Measurements from ENCODE around the gene TTC31. TPM values are rescaled to one million over a fixed set of nuclear protein-coding genes. Genes with fewer than 3 reads are reported as not detected.

Gene TTC31
- total RNA-seq, 1 experiment from 2014 or later, result 38.3 TPM

DNA sequence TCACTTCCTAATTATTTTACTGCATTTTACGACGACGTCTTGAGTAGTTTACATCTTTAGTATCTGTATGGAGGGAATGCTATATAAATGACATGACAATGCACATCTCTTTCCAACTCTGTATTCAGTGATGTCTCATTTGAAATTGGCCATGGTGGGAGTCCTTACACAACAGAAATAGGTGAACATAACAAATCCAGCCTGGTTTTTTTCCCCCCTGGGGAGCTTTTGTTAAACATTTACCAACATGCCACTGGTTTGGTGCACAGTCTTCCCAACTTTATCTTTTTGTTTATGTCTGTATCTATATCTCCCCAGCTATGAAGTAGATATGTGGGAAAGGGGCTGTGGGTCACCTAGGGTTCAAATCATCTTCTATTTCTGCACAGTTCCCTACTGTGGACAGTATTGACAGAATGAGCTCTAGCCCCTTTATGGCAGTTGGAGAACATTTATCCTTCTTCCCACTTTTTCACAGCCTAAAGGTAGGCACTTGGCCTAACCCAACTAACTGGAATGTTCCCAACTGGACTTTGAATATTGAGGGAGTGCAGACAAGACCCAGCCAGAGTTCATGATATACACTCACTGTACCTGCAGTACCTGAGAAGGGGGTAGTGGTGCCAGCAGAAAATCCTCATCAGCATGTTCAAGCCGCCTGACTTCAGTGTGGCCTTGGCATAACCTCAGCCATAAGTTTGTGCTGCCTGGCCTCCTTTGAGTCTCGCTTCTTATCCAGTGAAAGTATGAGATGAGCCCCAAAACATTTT is 35.5 kb upstream of the TTC31 start:
- POLR2A ChIA-PET, result interaction anchor here (1.2 kb wide), 1 partner anchor 7 kb away, joined by 3 read pairs; no protein-coding TSS in a partner anchor
- DNase-seq (ENCODE audit: low spot score) (no peak), ATAC-seq (no peak)
- H3K4me3 Mint-ChIP-seq, result no peak overlapping the region
- peaks cover 12% of the 10 kb centered on the region; the same call in 1 of the 2 replicates for H3K4me1 Mint-ChIP-seq
- H3K27ac Mint-ChIP-seq, result no peak overlapping the region
- no peaks in the 10 kb centered on the region for H3K36me3 Mint-ChIP-seq
- no peaks in the 10 kb centered on the region for H3K9me3 Mint-ChIP-seq
- H3K27me3 Mint-ChIP-seq (ENCODE audit: low read depth), result peaks cover 20% of the 10 kb centered on the region
- CTCF ChIA-PET, result no interaction called here
- TF ChIP-seq ZNF121 (CRISPR knock-in tag; IDR thresholded peaks at IDR 0.05) (no peak), ATF1 (CRISPR knock-in tag; IDR thresholded peaks at IDR 0.05) (no peak), FOXK1 (CRISPR knock-in tag; IDR thresholded peaks at IDR 0.05) (no peak), MXD4 (CRISPR knock-in tag; IDR thresholded peaks at IDR 0.05; ENCODE audit: borderline replicate concordance) (no peak), PRRX2 (CRISPR knock-in tag; IDR thresholded peaks at IDR 0.05) (no peak), TP53 (CRISPR knock-in tag; IDR thresholded peaks at IDR 0.05) (no peak), SMAD4 (CRISPR knock-in tag; IDR thresholded peaks at IDR 0.05) (no peak), JAZF1 (CRISPR knock-in tag; IDR thresholded peaks at IDR 0.05) (no peak), ELF4 (CRISPR knock-in tag; IDR thresholded peaks at IDR 0.05; ENCODE audit: low read depth) (no peak), GABPB1 (CRISPR knock-in tag; IDR thresholded peaks at IDR 0.05) (no peak), ZNF232 (CRISPR knock-in tag; IDR thresholded peaks at IDR 0.05) (no peak)
- TF ChIP-seq, protein P1, sequence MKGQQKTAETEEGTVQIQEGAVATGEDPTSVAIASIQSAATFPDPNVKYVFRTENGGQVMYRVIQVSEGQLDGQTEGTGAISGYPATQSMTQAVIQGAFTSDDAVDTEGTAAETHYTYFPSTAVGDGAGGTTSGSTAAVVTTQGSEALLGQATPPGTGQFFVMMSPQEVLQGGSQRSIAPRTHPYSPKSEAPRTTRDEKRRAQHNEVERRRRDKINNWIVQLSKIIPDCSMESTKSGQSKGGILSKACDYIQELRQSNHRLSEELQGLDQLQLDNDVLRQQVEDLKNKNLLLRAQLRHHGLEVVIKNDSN (CRISPR knock-in tag; IDR thresholded peaks at IDR 0.05), result no peak
- TF ChIP-seq, protein P2, sequence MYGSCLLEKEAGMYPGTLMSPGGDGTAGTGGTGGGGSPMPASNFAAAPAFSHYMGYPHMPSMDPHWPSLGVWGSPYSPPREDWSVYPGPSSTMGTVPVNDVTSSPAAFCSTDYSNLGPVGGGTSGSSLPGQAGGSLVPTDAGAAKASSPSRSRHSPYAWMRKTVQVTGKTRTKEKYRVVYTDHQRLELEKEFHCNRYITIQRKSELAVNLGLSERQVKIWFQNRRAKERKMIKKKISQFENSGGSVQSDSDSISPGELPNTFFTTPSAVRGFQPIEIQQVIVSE (CRISPR knock-in tag; IDR thresholded peaks at IDR 0.05; ENCODE audit: borderline replicate concordance), result no peak
- TF ChIP-seq, protein P3, sequence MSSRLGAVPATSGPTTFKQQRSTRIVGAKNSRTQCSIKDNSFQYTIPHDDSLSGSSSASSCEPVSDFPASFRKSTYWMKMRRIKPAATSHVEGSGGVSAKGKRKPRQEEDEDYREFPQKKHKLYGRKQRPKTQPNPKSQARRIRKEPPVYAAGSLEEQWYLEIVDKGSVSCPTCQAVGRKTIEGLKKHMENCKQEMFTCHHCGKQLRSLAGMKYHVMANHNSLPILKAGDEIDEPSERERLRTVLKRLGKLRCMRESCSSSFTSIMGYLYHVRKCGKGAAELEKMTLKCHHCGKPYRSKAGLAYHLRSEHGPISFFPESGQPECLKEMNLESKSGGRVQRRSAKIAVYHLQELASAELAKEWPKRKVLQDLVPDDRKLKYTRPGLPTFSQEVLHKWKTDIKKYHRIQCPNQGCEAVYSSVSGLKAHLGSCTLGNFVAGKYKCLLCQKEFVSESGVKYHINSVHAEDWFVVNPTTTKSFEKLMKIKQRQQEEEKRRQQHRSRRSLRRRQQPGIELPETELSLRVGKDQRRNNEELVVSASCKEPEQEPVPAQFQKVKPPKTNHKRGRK (CRISPR knock-in tag; IDR thresholded peaks at IDR 0.05; ENCODE audit: borderline replicate concordance), result no peak
- TF ChIP-seq, protein P4, sequence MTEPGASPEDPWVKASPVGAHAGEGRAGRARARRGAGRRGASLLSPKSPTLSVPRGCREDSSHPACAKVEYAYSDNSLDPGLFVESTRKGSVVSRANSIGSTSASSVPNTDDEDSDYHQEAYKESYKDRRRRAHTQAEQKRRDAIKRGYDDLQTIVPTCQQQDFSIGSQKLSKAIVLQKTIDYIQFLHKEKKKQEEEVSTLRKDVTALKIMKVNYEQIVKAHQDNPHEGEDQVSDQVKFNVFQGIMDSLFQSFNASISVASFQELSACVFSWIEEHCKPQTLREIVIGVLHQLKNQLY (CRISPR knock-in tag; IDR thresholded peaks at IDR 0.05), result no peak
- TF ChIP-seq, protein P5, sequence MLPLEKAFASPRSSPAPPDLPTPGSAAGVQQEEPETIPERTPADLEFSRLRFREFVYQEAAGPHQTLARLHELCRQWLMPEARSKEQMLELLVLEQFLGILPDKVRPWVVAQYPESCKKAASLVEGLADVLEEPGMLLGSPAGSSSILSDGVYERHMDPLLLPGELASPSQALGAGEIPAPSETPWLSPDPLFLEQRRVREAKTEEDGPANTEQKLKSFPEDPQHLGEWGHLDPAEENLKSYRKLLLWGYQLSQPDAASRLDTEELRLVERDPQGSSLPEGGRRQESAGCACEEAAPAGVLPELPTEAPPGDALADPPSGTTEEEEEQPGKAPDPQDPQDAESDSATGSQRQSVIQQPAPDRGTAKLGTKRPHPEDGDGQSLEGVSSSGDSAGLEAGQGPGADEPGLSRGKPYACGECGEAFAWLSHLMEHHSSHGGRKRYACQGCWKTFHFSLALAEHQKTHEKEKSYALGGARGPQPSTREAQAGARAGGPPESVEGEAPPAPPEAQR (CRISPR knock-in tag; IDR thresholded peaks at IDR 0.05), result no peak
- TF ChIP-seq, protein P6, sequence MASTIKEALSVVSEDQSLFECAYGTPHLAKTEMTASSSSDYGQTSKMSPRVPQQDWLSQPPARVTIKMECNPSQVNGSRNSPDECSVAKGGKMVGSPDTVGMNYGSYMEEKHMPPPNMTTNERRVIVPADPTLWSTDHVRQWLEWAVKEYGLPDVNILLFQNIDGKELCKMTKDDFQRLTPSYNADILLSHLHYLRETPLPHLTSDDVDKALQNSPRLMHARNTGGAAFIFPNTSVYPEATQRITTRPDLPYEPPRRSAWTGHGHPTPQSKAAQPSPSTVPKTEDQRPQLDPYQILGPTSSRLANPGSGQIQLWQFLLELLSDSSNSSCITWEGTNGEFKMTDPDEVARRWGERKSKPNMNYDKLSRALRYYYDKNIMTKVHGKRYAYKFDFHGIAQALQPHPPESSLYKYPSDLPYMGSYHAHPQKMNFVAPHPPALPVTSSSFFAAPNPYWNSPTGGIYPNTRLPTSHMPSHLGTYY (CRISPR knock-in tag; IDR thresholded peaks at IDR 0.05), result no peak
- TF ChIP-seq, protein P7, sequence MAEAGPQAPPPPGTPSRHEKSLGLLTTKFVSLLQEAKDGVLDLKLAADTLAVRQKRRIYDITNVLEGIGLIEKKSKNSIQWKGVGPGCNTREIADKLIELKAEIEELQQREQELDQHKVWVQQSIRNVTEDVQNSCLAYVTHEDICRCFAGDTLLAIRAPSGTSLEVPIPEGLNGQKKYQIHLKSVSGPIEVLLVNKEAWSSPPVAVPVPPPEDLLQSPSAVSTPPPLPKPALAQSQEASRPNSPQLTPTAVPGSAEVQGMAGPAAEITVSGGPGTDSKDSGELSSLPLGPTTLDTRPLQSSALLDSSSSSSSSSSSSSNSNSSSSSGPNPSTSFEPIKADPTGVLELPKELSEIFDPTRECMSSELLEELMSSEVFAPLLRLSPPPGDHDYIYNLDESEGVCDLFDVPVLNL (CRISPR knock-in tag; IDR thresholded peaks at IDR 0.05; ENCODE audit: borderline replicate concordance, low read depth), result no peak
- TF ChIP-seq, protein P8, sequence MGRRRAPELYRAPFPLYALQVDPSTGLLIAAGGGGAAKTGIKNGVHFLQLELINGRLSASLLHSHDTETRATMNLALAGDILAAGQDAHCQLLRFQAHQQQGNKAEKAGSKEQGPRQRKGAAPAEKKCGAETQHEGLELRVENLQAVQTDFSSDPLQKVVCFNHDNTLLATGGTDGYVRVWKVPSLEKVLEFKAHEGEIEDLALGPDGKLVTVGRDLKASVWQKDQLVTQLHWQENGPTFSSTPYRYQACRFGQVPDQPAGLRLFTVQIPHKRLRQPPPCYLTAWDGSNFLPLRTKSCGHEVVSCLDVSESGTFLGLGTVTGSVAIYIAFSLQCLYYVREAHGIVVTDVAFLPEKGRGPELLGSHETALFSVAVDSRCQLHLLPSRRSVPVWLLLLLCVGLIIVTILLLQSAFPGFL (CRISPR knock-in tag; IDR thresholded peaks at IDR 0.05; ENCODE audit: borderline replicate concordance), result no peak
